Upper lobe of right lung (tissue), 1 donor: Measurements from ENCODE around the gene ECEL1. TPM values are rescaled to one million over a fixed set of nuclear protein-coding genes. Genes with fewer than 3 reads are reported as not detected.

Source experiments
- ATAC-seq: fragments of 200-7000 bp; cut with Tn5 transposase; one replicate; pipeline ENCODE4 v1.9.1; 2020; ENCODE audit warnings: mild to moderate bottlenecking, moderate library complexity
- DNase-seq: peaks from one replicate; pipeline ENCODE4 v3.0.0-alpha.2; 2020
- H3K27ac ChIP-seq: fragments of 200-600 bp; one replicate; pipeline ENCODE4 v1.8.0; 2022
- H3K27me3 ChIP-seq: fragments of 200-600 bp; one replicate; pipeline ENCODE4 v1.8.0; 2022; ENCODE audit warnings: mild to moderate bottlenecking
- H3K36me3 ChIP-seq: fragments of 200-600 bp; one replicate; pipeline ENCODE4 v1.8.0; 2022
- H3K4me1 ChIP-seq: fragments of 200-600 bp; one replicate; pipeline ENCODE4 v1.8.0; 2022
- H3K4me3 ChIP-seq: fragments of 200-600 bp; one replicate; pipeline ENCODE4 v1.8.0; 2022; ENCODE audit warnings: mild to moderate bottlenecking
- H3K9me3 ChIP-seq: fragments of 200-600 bp; one replicate; pipeline ENCODE4 v1.8.0; 2022
- intact Hi-C: fragments of 100-400 bp; cut with DNase I; formaldehyde crosslinking; loops from one replicate; pipeline ENCODE4 v1.11.0; 2022
- total RNA-seq: library from RNA; stranded (reverse); fragmentation: NEBNext Ultra II Directional; extraction: Animal tissue kit (Norgen Biotek cat#: 25700); gene quantifications from one replicate; pipeline ENCODE4 v1.2.1, GENCODE V29; 2021
- TF ChIP-seq, protein P1 (sequence below): fragments of 200-600 bp; IDR thresholded peaks from one replicate; pipeline ENCODE4 v1.8.0; 2022; ENCODE audit warnings: antibody characterized with exemption
- donor health status: DM: no; HTN: yes; CAD: no; lungs with severe emphysema.

ECEL1 gene
- total RNA-seq, 1 donor from 2014 or later = not detected

DNA sequence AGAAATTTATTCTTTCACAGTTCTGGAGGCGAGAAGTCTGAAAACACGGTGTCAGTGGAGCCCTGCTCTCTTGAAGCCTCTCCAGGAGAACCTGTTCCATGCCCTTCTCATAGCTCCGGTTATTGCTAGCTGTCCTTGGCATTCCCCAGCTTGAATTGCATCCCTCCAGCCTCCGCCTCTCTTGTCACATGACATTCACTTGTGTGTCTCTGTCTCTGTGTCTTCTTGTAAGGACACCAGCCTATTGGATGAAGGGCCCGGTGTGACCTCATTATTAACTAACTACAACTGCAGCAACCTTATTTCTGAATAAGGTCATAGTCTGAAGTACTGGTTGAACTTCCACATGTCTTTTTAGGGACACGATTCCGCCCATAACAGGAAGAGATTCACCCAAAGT, 28.0 kb upstream of the ECEL1 start:
- ATAC-seq (no peak), DNase-seq (no peak)
- TF ChIP-seq, protein P1, sequence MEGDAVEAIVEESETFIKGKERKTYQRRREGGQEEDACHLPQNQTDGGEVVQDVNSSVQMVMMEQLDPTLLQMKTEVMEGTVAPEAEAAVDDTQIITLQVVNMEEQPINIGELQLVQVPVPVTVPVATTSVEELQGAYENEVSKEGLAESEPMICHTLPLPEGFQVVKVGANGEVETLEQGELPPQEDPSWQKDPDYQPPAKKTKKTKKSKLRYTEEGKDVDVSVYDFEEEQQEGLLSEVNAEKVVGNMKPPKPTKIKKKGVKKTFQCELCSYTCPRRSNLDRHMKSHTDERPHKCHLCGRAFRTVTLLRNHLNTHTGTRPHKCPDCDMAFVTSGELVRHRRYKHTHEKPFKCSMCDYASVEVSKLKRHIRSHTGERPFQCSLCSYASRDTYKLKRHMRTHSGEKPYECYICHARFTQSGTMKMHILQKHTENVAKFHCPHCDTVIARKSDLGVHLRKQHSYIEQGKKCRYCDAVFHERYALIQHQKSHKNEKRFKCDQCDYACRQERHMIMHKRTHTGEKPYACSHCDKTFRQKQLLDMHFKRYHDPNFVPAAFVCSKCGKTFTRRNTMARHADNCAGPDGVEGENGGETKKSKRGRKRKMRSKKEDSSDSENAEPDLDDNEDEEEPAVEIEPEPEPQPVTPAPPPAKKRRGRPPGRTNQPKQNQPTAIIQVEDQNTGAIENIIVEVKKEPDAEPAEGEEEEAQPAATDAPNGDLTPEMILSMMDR = no peak
- intact Hi-C loops = no loop called here
- no peak overlapping the region for H3K27ac ChIP-seq
- H3K4me1 ChIP-seq = no peaks in the 10 kb centered on the region
- no peaks in the 10 kb centered on the region for H3K36me3 ChIP-seq
- H3K4me3 ChIP-seq = no peak overlapping the region
- peaks cover 9% of the 10 kb centered on the region for H3K27me3 ChIP-seq
- H3K9me3 ChIP-seq = no peaks in the 10 kb centered on the region

DNA sequence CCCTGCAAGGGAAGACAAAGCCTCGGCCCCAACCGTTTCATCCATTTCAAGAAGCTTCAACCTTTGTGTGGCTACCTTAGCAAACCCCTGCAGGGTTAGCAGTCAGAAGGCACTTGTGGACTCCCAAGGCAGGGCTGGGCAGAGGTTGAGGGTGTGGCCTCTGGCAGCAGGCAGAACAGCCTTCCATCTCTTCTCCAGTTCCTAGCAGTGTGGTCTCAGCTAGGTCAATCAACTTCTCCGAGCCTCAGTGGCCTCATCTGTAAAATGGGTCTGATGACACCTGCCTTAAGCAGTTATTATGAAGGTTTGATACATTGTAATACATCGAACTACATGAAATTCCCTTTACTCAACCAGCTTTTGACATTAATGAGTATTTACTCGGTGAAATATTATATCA, 25.7 kb upstream of the ECEL1 start:
- DNase-seq = no peak
- intact Hi-C loops = no loop called here
- Histone ChIP-seq H3K27me3 (no peaks in the 10 kb centered on the region), H3K36me3 (no peaks in the 10 kb centered on the region), H3K27ac (no peak overlapping the region), H3K9me3 (no peaks in the 10 kb centered on the region), H3K4me3 (no peak overlapping the region), H3K4me1 (no peaks in the 10 kb centered on the region)
- TF ChIP-seq, protein P1 = no peak
- ATAC-seq = no peak

DNA sequence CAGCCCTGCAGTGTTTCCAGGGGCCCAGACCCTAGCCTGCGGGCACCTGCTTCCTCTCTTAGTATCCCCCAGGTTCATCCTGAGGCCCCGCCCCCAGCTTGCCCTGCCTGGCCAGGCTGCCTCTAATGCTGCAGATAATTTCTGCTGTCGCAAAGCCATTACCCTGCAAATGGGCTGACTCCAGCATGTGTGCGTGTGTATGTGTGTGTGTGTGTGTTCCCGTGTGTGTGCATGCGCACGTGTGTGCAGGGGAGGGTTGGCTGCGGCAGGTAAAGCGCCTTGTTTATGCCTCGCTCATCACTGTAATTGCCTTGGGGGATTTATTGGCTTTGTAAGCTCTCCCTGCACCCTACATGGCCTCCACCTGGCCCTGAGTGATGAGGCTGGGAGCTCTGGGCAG, 25.0 kb upstream of the ECEL1 start:
- no peak overlapping the region for H3K27ac ChIP-seq
- TF ChIP-seq, protein P1 = no peak
- H3K36me3 ChIP-seq = no peaks in the 10 kb centered on the region
- H3K4me3 ChIP-seq = no peak overlapping the region
- H3K4me1 ChIP-seq = no peaks in the 10 kb centered on the region
- H3K27me3 ChIP-seq = no peaks in the 10 kb centered on the region
- no peak for DNase-seq
- ATAC-seq = no peak
- intact Hi-C loops = no loop called here
- H3K9me3 ChIP-seq = no peaks in the 10 kb centered on the region

DNA sequence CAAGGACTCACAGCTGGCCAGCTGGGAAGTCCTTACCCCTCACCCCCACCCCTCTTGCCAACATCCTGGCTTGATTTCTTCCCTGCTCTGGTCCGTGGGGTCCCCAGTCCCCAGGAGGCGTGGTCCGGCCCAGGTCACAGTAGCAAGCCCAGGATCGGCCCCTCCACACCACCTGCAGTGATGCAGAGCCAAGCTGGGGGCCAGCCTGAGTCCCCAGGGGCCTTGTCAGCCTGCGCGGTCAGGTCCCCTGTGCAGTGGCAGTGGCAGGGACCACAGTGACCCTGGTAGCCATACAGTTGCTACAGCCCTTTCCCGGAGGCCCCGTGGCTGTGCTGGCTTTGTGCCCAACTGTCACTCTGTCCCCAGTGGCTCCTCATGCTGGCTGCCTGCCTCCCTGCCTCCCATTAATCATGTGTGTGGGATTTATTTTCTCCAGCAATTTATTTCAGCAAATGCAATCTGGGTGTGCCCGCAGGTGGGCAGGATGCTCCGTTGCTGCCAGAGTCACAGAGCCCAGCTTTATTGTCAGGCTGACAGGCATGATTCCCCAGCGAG, 23.8 kb upstream of the ECEL1 start:
- no peaks in the 10 kb centered on the region for H3K9me3 ChIP-seq
- H3K4me1 ChIP-seq = no peaks in the 10 kb centered on the region
- no peak overlapping the region for H3K4me3 ChIP-seq
- TF ChIP-seq, protein P1 = no peak
- ATAC-seq = no peak
- no peaks in the 10 kb centered on the region for H3K36me3 ChIP-seq
- no peak for DNase-seq
- intact Hi-C loops = no loop called here
- H3K27ac ChIP-seq = no peak overlapping the region
- H3K27me3 ChIP-seq = peaks cover 11% of the 10 kb centered on the region

DNA sequence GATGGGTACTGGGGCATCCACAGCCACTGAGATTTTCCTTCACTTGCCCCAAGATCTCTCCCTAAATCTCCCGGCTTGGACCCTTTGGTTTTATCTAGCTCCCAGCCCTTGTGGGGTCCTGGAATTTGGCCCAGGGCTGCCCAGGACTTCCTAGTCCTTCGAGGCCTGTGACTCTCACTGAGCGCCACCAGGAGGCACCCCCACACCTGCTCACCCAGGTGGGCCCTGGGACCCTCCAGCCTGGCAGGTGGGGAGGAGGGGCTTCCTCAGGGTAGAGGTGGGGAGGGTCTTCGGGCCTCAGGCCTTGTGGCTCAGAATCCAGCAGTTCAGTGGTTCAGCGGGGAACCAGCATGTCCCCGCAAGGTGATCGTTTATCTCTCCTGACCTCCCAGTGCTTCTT, 20.6 kb upstream of the ECEL1 start:
- ATAC-seq = no peak
- peaks cover 32% of the 10 kb centered on the region for H3K27me3 ChIP-seq

More for the DNA sequence above, 20.6 kb upstream of the ECEL1 start:
- Histone ChIP-seq H3K4me3 (no peak overlapping the region), H3K4me1 (peaks cover 5% of the 10 kb centered on the region), H3K36me3 (no peaks in the 10 kb centered on the region), H3K9me3 (no peaks in the 10 kb centered on the region), H3K27ac (no peak overlapping the region)
- no peak for DNase-seq
- intact Hi-C loops = no loop called here
- TF ChIP-seq, protein P1 = no peak
